ENCODE results near the gene LRP2.
"Not testable (repeated sequence)": the region's sequence is repeated elsewhere in the genome, so short reads cannot be mapped to it uniquely, and the experiment has no call there.

Gene LRP2

GRCh38 chr2:169294001-169294675 is 68.2 kb downstream of the LRP2 start:
- Histone ChIP-seq H3K4me2 (ENCODE audit: low read length) (no peak overlapping the region), H3K9ac (ENCODE audit: low read depth, low read length) (no peak overlapping the region), H3K27me3 (ENCODE audit: control insufficient read depth, insufficient read depth, low read length) (peaks cover 4% of the 10 kb centered on the region), H3K4me1 (ENCODE audit: control insufficient read depth, insufficient read depth, low read length) (no peaks in the 10 kb centered on the region), H3K36me3 (ENCODE audit: insufficient read depth, low read length) (no peaks in the 10 kb centered on the region), H3K9me3 (replicated peaks; ENCODE audit: low read length) (no peaks in the 10 kb centered on the region), H3K4me3 (ENCODE audit: low read length) (no peak overlapping the region)

- no peaks in the 10 kb centered on the region for H3K9me3 ChIP-seq (replicated peaks; ENCODE audit: low read length)
- no peaks in the 10 kb centered on the region for H3K36me3 ChIP-seq (ENCODE audit: insufficient read depth, low read length)
- no peaks in the 10 kb centered on the region for H3K4me1 ChIP-seq (ENCODE audit: control insufficient read depth, insufficient read depth, low read length)
- H3K4me3 ChIP-seq (ENCODE audit: low read length) = no peak overlapping the region
- no peak overlapping the region for H3K4me2 ChIP-seq (ENCODE audit: low read length)
- no peaks in the 10 kb centered on the region for H3K27me3 ChIP-seq (ENCODE audit: control insufficient read depth, insufficient read depth, low read length)
- H3K9ac ChIP-seq (ENCODE audit: low read depth, low read length) = no peak overlapping the region
Measured at GRCh38 chr2:169291517-169291916, 70.8 kb downstream of the LRP2 start.

GRCh38 chr2:169290433-169290832 is 71.9 kb downstream of the LRP2 start:
- Histone ChIP-seq H3K4me2 (ENCODE audit: low read length) (no peak overlapping the region), H3K9me3 (replicated peaks; ENCODE audit: low read length) (no peaks in the 10 kb centered on the region), H3K36me3 (ENCODE audit: insufficient read depth, low read length) (no peaks in the 10 kb centered on the region), H3K27me3 (ENCODE audit: control insufficient read depth, insufficient read depth, low read length) (no peaks in the 10 kb centered on the region), H3K9ac (ENCODE audit: low read depth, low read length) (no peak overlapping the region), H3K4me3 (ENCODE audit: low read length) (no peak overlapping the region), H3K4me1 (ENCODE audit: control insufficient read depth, insufficient read depth, low read length) (no peaks in the 10 kb centered on the region)

GRCh38 chr2:169287666-169288065 is 74.7 kb downstream of the LRP2 start:
- Histone ChIP-seq H3K4me3 (ENCODE audit: low read length) (no peak overlapping the region), H3K36me3 (ENCODE audit: insufficient read depth, low read length) (no peaks in the 10 kb centered on the region), H3K4me2 (ENCODE audit: low read length) (no peak overlapping the region), H3K4me1 (ENCODE audit: control insufficient read depth, insufficient read depth, low read length) (no peaks in the 10 kb centered on the region), H3K9ac (ENCODE audit: low read depth, low read length) (no peak overlapping the region), H3K27me3 (ENCODE audit: control insufficient read depth, insufficient read depth, low read length) (no peaks in the 10 kb centered on the region), H3K9me3 (replicated peaks; ENCODE audit: low read length) (no peaks in the 10 kb centered on the region)

GRCh38 chr2:169286624-169287231 is 75.6 kb downstream of the LRP2 start:
- Histone ChIP-seq H3K9me3 (replicated peaks; ENCODE audit: low read length) (no peaks in the 10 kb centered on the region), H3K27me3 (ENCODE audit: control insufficient read depth, insufficient read depth, low read length) (no peaks in the 10 kb centered on the region), H3K9ac (ENCODE audit: low read depth, low read length) (no peak overlapping the region), H3K4me2 (ENCODE audit: low read length) (no peak overlapping the region), H3K4me3 (ENCODE audit: low read length) (no peak overlapping the region), H3K4me1 (ENCODE audit: control insufficient read depth, insufficient read depth, low read length) (no peaks in the 10 kb centered on the region), H3K36me3 (ENCODE audit: insufficient read depth, low read length) (no peaks in the 10 kb centered on the region)

DNA sequence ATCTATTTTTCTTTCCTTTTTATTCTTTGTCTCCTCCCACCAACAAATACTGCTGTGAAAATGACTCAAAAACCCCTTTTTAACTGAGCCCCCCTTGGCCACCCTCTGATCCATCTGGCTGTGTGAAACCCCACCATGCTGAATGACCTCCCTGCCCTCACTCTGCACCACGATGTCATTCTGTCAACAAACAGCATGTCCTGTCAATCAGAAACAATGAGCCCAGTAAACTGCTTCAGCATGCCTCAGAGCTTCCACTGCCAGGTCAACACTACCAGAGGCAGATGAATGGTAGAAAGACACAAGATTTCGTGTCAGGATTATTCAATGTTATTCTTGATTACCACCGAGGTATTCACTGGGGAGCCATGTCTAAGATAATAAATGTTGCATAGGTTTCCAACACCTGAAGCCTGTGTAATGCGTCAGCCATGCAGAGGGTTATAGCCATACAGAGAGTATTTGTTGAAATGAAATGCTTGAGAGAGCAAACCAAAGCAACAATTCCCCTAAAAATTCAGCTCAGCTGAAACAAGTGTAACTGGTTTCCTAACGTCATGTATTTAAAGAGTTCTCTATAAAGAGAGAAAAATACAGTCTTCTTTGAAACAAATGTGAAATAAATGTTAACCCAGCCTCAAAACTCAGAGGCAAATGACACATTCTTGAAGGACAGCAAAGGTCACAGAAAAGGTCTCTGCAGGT is 76.7 kb downstream of the LRP2 start:
- Histone ChIP-seq H3K9me3 (replicated peaks; ENCODE audit: low read length) (no peaks in the 10 kb centered on the region), H3K36me3 (ENCODE audit: insufficient read depth, low read length) (no peaks in the 10 kb centered on the region), H3K27me3 (ENCODE audit: control insufficient read depth, insufficient read depth, low read length) (no peaks in the 10 kb centered on the region), H3K4me1 (ENCODE audit: control insufficient read depth, insufficient read depth, low read length) (no peaks in the 10 kb centered on the region), H3K4me2 (ENCODE audit: low read length) (no peak overlapping the region), H3K4me3 (ENCODE audit: low read length) (no peak overlapping the region), H3K9ac (ENCODE audit: low read depth, low read length) (no peak overlapping the region)

DNA sequence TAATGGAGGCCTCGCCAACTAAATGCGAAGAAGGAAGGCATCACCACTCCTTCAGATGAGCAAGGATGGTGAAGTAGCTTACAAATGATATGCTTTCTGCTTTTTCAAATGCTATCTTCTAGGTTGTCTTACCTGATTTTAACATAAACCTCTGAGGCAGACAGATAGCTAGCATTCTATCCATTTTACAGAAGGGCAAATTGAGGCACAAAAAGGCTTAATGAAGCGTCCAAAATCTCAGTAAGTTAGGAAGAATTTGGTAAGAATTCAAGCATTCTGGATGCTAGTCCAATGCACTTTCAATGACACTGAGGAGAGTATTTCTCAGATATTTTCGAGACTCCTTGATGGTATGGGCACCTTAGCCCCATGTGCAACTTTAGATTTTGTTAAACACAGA is 81.8 kb downstream of the LRP2 start:
- no peak overlapping the region for H3K4me2 ChIP-seq (ENCODE audit: low read length)
- H3K27me3 ChIP-seq (ENCODE audit: control insufficient read depth, insufficient read depth, low read length) = no peaks in the 10 kb centered on the region
- no peaks in the 10 kb centered on the region for H3K4me1 ChIP-seq (ENCODE audit: control insufficient read depth, insufficient read depth, low read length)
- no peak overlapping the region for H3K4me3 ChIP-seq (ENCODE audit: low read length)
- H3K9ac ChIP-seq (ENCODE audit: low read depth, low read length) = no peak overlapping the region
- no peaks in the 10 kb centered on the region for H3K9me3 ChIP-seq (replicated peaks; ENCODE audit: low read length)
- H3K36me3 ChIP-seq (ENCODE audit: insufficient read depth, low read length) = no peaks in the 10 kb centered on the region

GRCh38 chr2:169275696-169276444 is 86.5 kb downstream of the LRP2 start:
- Histone ChIP-seq H3K9ac (ENCODE audit: low read depth, low read length) (no peak overlapping the region), H3K4me2 (ENCODE audit: low read length) (no peak overlapping the region), H3K9me3 (replicated peaks; ENCODE audit: low read length) (no peaks in the 10 kb centered on the region), H3K4me1 (ENCODE audit: control insufficient read depth, insufficient read depth, low read length) (no peaks in the 10 kb centered on the region), H3K4me3 (ENCODE audit: low read length) (no peak overlapping the region), H3K36me3 (ENCODE audit: insufficient read depth, low read length) (no peaks in the 10 kb centered on the region), H3K27me3 (ENCODE audit: control insufficient read depth, insufficient read depth, low read length) (no peaks in the 10 kb centered on the region)

DNA sequence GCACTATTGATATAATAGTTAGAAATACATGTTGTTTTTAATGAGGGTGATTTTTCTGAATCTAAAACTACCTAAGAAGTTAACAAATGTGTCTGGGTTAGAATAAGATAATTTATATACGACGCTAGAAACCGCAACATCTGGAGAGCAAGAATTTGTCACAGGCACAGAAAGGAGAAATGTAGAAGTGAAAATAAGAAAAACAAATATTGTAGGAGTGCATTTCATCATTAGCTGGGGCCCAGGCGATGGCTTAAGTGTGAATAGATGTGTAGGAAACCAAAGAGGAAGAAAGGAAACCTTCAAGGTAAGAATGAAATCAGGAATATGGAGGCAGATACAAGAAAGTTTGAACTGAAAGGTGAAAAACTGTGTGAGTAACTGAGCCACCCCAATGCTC is 90.3 kb downstream of the LRP2 start:
- no peak overlapping the region for H3K4me2 ChIP-seq (ENCODE audit: low read length)
- no peaks in the 10 kb centered on the region for H3K36me3 ChIP-seq (ENCODE audit: insufficient read depth, low read length)

GRCh38 chr2:169270574-169270973 is 91.8 kb downstream of the LRP2 start:
- H3K9ac ChIP-seq (ENCODE audit: low read depth, low read length); H3K4me2 ChIP-seq (ENCODE audit: low read length); H3K27me3 ChIP-seq (ENCODE audit: control insufficient read depth, insufficient read depth, low read length); H3K36me3 ChIP-seq (ENCODE audit: insufficient read depth, low read length); H3K4me3 ChIP-seq (ENCODE audit: low read length); H3K4me1 ChIP-seq (ENCODE audit: control insufficient read depth, insufficient read depth, low read length); H3K9me3 ChIP-seq (replicated peaks; ENCODE audit: low read length): not testable (repeated sequence)

More for the DNA sequence above, 90.3 kb downstream of the LRP2 start:
- H3K4me1 ChIP-seq (ENCODE audit: control insufficient read depth, insufficient read depth, low read length) = no peaks in the 10 kb centered on the region
- H3K4me3 ChIP-seq (ENCODE audit: low read length) = no peak overlapping the region
- H3K27me3 ChIP-seq (ENCODE audit: control insufficient read depth, insufficient read depth, low read length) = no peaks in the 10 kb centered on the region
- H3K9me3 ChIP-seq (replicated peaks; ENCODE audit: low read length) = no peaks in the 10 kb centered on the region
- H3K9ac ChIP-seq (ENCODE audit: low read depth, low read length) = no peak overlapping the region

DNA sequence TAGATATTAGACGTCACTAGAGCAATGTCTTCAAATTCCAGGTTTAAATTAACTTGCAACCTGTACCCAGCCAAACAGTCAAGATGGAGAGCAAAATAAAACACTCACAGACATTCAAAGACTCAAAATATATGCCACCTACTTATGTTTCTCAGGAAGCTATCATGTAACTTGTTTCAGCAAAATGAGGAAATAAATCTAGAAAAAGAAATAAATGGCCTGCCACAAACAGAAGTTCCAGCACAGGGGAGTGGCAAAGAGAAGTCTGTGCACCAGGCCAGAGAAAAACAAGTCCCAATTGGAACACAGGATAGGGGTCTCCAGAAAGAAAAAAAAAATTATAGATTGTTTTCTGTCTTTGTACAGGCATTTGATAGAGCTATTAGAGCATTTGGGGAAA is 96.7 kb downstream of the LRP2 start:
- H3K4me3 ChIP-seq (ENCODE audit: low read length) = no peak overlapping the region
- no peaks in the 10 kb centered on the region for H3K36me3 ChIP-seq (ENCODE audit: insufficient read depth, low read length)
- no peaks in the 10 kb centered on the region for H3K4me1 ChIP-seq (ENCODE audit: control insufficient read depth, insufficient read depth, low read length)
- H3K9me3 ChIP-seq (replicated peaks; ENCODE audit: low read length) = no peaks in the 10 kb centered on the region
- H3K4me2 ChIP-seq (ENCODE audit: low read length) = no peak overlapping the region
- H3K27me3 ChIP-seq (ENCODE audit: control insufficient read depth, insufficient read depth, low read length) = peaks cover 3% of the 10 kb centered on the region
- no peak overlapping the region for H3K9ac ChIP-seq (ENCODE audit: low read depth, low read length)

Measured in skeletal muscle satellite cell (primary cell).